ENCODE data around the gene SGPP1.
"Not testable (repeated sequence)": the region's sequence is repeated elsewhere in the genome, so short reads cannot be mapped to it uniquely, and the experiment has no call there.

The SGPP1 gene

DNA sequence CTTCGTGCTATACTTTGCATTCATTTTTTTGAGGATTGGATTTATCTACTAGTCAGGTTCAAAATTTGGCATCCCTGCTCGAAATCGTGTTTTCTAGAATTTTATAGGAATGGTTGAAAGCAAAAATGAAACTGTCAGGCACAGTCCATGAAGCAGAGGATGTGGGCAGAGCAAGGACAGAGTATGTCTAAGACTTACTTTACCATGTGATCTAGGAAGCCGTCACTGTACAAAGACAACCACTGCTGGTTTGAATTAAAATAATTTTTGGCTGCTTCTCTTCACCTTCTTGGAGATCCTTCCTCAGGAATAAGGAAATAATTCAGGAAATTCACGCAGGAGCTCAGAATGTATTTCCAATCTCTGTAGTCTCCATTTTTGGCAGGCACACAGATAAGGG lies 31.6 kb upstream of the SGPP1 start:
- Histone ChIP-seq H3K36me3 (ENCODE audit: control insufficient read depth in 2 of 2, insufficient read depth in 2 of 2, low read length in 2 of 2) (no peaks in the 10 kb centered on the region), H3K27me3 (ENCODE audit: control insufficient read depth in 2 of 2, insufficient read depth in 2 of 2, low read length in 2 of 2) (no peaks in the 10 kb centered on the region), H3K9me3 (ENCODE audit: control insufficient read depth in 2 of 2, low read length in 2 of 2) (no peaks in the 10 kb centered on the region), H3K4me3 (ENCODE audit: low read length in 2 of 2) (peak overlapping the region; percentile 3 to 54), H3K27ac (ENCODE audit: low read depth in 2 of 2, low read length in 2 of 2) (peak overlapping the region; percentile 55 to 56), H3K4me1 (ENCODE audit: control insufficient read depth in 2 of 2, insufficient read depth in 2 of 2, low read length in 2 of 2) (peaks cover 0 to 2% of the 10 kb centered on the region in 2 donors), H3K9ac (ENCODE audit: low read depth in 1 of 2, low read length in 2 of 2) (no peak overlapping the region)

DNA sequence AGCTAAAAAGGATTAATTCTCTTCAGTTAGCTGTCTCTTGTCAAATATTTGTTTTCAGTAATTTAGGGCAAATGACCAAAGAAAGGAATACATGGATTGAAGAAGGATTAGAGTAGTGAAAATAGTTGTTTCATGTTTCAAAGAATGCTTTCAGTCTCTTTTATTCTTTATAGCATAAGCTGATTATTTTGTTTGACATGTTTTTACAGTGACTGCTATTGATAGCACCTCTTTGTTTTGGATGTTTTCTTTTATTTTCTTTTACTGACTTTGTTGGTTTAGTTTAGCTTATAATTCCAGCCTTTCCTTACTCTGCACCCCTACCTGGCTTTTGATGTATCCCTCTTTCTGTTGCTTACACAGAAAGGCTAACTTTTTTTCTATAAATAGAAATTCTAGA lies 29.3 kb upstream of the SGPP1 start:
- Histone ChIP-seq H3K4me3 (ENCODE audit: low read length in 2 of 2) (no peak overlapping the region), H3K4me1 (ENCODE audit: control insufficient read depth in 2 of 2, insufficient read depth in 2 of 2, low read length in 2 of 2) (peaks cover 0 to 7% of the 10 kb centered on the region in 2 donors), H3K36me3 (ENCODE audit: control insufficient read depth in 2 of 2, insufficient read depth in 2 of 2, low read length in 2 of 2) (no peaks in the 10 kb centered on the region), H3K9ac (ENCODE audit: low read depth in 1 of 2, low read length in 2 of 2) (no peak overlapping the region), H3K27ac (ENCODE audit: low read depth in 2 of 2, low read length in 2 of 2) (no peak overlapping the region), H3K27me3 (ENCODE audit: control insufficient read depth in 2 of 2, insufficient read depth in 2 of 2, low read length in 2 of 2) (no peaks in the 10 kb centered on the region), H3K9me3 (ENCODE audit: control insufficient read depth in 2 of 2, low read length in 2 of 2) (no peaks in the 10 kb centered on the region)

DNA sequence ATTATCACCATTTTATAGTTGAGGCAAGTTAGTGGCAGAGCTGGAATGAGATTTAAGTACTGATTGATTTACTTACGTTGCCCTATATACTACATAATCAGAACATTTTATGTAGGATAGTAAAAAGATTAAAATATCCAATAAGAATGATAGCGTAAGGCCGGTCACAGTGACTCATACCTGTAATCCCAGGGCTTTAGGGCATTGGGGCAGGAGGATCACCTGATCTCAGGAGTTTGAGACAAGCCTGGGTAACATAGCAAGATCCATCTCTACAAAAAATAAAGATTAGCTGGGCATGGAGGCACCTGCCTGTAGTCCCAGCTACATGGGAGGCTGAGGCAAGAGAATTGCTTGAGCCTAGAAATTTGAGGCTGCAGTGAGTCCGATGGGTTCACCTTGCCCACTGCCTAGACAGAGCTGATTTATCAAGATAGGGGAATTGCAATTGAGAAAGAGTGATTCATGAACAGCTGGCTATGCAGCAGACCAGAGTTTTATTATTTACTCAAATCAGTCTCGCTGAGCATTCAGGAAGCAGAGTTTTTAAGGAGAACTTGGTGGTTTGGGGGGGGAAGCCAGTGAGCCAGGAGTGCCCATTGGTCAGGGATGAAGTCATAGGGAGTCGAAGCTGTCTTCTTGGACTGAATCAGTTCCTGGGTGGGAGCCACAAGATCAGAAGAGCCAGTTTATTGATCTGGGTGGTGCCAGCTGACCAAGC lies 24.7 kb upstream of the SGPP1 start:
- Histone ChIP-seq H3K4me3 (ENCODE audit: low read length in 2 of 2) (peak overlapping the region in 1 of 2 donors; percentile 7), H3K27me3 (ENCODE audit: control insufficient read depth in 2 of 2, insufficient read depth in 2 of 2, low read length in 2 of 2) (no peaks in the 10 kb centered on the region), H3K9ac (ENCODE audit: low read depth in 1 of 2, low read length in 2 of 2) (no peak overlapping the region), H3K36me3 (ENCODE audit: control insufficient read depth in 2 of 2, insufficient read depth in 2 of 2, low read length in 2 of 2) (no peaks in the 10 kb centered on the region), H3K27ac (ENCODE audit: low read depth in 2 of 2, low read length in 2 of 2) (peak overlapping the region in 1 of 2 donors; percentile 7), H3K4me1 (ENCODE audit: control insufficient read depth in 2 of 2, insufficient read depth in 2 of 2, low read length in 2 of 2) (peaks cover 4% of the 10 kb centered on the region in 2 donors), H3K9me3 (ENCODE audit: control insufficient read depth in 2 of 2, low read length in 2 of 2) (no peaks in the 10 kb centered on the region)

DNA sequence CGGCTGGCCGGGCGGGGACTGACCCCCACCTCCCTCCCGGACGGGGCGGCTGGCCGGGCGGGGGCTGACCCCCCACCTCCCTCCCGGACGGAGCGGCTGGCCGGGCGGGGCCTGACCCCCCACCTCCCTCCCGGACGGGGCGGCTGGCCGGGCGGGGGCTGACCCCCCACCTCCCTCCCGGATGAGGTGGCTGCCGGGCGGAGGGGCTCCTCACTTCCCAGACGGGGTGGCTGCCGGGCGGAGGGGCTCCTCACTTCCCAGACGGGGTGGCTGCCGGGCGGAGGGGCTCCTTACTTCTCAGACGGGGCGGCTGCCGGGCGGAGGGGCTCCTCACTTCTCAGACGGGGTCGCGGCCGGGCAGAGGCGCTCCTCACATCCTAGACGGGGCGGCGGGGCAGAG lies 23.2 kb upstream of the SGPP1 start:
- not testable (repeated sequence) for H3K9me3 ChIP-seq (ENCODE audit: control insufficient read depth in 2 of 2, low read length in 2 of 2); H3K27me3 ChIP-seq (ENCODE audit: control insufficient read depth in 2 of 2, insufficient read depth in 2 of 2, low read length in 2 of 2); H3K4me3 ChIP-seq (ENCODE audit: low read length in 2 of 2); H3K27ac ChIP-seq (ENCODE audit: low read depth in 2 of 2, low read length in 2 of 2); H3K4me1 ChIP-seq (ENCODE audit: control insufficient read depth in 2 of 2, insufficient read depth in 2 of 2, low read length in 2 of 2); H3K9ac ChIP-seq (ENCODE audit: low read depth in 1 of 2, low read length in 2 of 2); H3K36me3 ChIP-seq (ENCODE audit: control insufficient read depth in 2 of 2, insufficient read depth in 2 of 2, low read length in 2 of 2)

DNA sequence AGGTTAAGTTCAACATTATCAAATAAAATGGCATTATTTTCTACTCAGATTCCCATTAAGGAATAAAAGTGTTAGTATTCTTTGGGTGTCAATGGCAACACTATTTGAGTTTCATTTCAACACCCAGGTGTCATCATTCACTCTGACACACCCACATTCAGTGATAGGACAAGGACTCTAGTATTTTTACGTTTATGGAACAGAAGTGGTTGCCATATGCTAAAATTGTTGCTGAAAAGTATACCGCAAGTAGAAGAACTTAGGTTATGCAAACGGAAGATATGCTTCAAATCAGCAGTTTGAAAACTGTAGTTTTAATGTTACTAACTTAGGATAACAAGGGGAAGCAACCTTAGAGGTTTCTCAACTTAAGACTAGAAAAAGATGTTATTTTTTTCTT lies 20.0 kb upstream of the SGPP1 start:
- Histone ChIP-seq H3K9me3 (ENCODE audit: control insufficient read depth in 2 of 2, low read length in 2 of 2) (no peaks in the 10 kb centered on the region), H3K4me1 (ENCODE audit: control insufficient read depth in 2 of 2, insufficient read depth in 2 of 2, low read length in 2 of 2) (peaks cover 4% of the 10 kb centered on the region in 2 donors), H3K9ac (ENCODE audit: low read depth in 1 of 2, low read length in 2 of 2) (no peak overlapping the region), H3K27me3 (ENCODE audit: control insufficient read depth in 2 of 2, insufficient read depth in 2 of 2, low read length in 2 of 2) (no peaks in the 10 kb centered on the region), H3K4me3 (ENCODE audit: low read length in 2 of 2) (no peak overlapping the region), H3K36me3 (ENCODE audit: control insufficient read depth in 2 of 2, insufficient read depth in 2 of 2, low read length in 2 of 2) (no peaks in the 10 kb centered on the region), H3K27ac (ENCODE audit: low read depth in 2 of 2, low read length in 2 of 2) (no peak overlapping the region)

DNA sequence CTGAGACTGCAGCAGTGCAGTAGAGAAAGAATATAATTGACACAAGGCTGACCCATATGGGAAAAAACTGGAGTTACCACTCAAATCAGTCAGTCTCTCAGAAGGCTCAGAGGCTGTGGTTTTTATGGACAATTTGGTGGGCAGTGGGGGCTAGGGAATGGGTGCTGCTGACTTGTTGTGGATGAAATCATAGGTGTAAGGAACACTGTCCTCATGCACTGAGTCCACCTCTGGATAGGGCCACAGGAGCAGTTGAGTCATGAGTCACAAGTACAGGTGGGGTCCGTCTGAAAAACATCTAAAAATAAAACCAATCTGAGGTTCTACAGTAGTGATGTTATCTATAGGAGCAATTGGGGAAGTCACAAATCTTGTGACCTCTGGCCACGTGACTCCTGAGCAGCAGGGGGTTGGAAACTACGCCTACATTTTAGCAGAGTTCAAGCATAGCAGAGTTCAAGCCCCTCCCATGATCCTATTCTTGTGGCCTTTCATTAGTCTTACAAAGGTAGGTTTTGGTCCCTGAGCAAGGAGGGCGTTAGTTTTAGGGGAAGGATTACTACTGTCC lies 18.1 kb upstream of the SGPP1 start:
- no peaks in the 10 kb centered on the region for H3K36me3 ChIP-seq (ENCODE audit: control insufficient read depth in 2 of 2, insufficient read depth in 2 of 2, low read length in 2 of 2)
- H3K27ac ChIP-seq (ENCODE audit: low read depth in 2 of 2, low read length in 2 of 2), result no peak overlapping the region
- no peak overlapping the region for H3K9ac ChIP-seq (ENCODE audit: low read depth in 1 of 2, low read length in 2 of 2)
- peaks cover 0 to 4% of the 10 kb centered on the region in 2 donors for H3K4me1 ChIP-seq (ENCODE audit: control insufficient read depth in 2 of 2, insufficient read depth in 2 of 2, low read length in 2 of 2)
- no peak overlapping the region for H3K4me3 ChIP-seq (ENCODE audit: low read length in 2 of 2)
- H3K27me3 ChIP-seq (ENCODE audit: control insufficient read depth in 2 of 2, insufficient read depth in 2 of 2, low read length in 2 of 2), result no peaks in the 10 kb centered on the region
- no peaks in the 10 kb centered on the region for H3K9me3 ChIP-seq (ENCODE audit: control insufficient read depth in 2 of 2, low read length in 2 of 2)

DNA sequence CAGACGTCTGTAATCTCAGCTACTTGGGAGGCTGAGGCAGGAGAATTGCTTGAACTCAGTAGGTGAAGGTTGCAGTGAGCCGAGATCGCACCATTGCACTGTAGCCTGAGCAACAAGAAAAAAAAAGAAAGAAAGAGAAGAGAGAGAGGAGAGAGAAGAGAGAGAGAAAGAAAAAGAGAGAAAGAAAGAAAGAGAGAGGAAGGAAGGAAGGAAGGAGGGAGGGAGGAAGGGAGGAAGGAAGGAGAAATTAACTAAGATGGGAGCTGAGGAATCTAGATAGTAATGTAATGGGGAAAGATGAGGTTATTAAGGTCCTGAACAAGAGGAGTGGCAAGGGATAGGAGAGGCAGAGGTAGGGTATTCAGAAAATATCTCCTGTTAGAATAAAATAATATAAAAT lies 17.4 kb upstream of the SGPP1 start:
- peaks cover 0 to 4% of the 10 kb centered on the region in 2 donors for H3K4me1 ChIP-seq (ENCODE audit: control insufficient read depth in 2 of 2, insufficient read depth in 2 of 2, low read length in 2 of 2)
- H3K27ac ChIP-seq (ENCODE audit: low read depth in 2 of 2, low read length in 2 of 2), result no peak overlapping the region
- no peak overlapping the region for H3K9ac ChIP-seq (ENCODE audit: low read depth in 1 of 2, low read length in 2 of 2)
- H3K27me3 ChIP-seq (ENCODE audit: control insufficient read depth in 2 of 2, insufficient read depth in 2 of 2, low read length in 2 of 2), result no peaks in the 10 kb centered on the region
- no peak overlapping the region for H3K4me3 ChIP-seq (ENCODE audit: low read length in 2 of 2)
- no peaks in the 10 kb centered on the region for H3K9me3 ChIP-seq (ENCODE audit: control insufficient read depth in 2 of 2, low read length in 2 of 2)
- no peaks in the 10 kb centered on the region for H3K36me3 ChIP-seq (ENCODE audit: control insufficient read depth in 2 of 2, insufficient read depth in 2 of 2, low read length in 2 of 2)

DNA sequence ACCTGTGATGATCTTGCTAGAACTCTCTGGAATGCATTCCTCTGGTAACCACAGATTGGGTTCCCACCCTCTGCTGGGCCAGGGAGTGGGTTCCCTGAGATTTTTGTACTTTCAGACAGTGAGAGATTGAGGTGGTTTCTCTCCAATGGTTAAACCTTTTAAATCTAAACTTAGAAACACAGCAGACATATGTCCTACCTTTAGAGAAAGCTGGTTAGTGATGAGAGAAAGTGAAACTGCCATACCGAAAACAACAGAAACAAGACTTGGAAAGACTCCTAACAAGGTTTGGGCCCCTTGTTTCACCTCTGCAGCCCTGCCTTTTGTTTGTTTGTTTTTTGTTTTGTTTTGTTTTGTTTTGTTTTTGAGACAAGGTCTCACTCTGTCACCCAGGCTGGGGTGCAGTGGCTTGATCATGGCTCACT lies 9.7 kb upstream of the SGPP1 start:
- H3K9me3 ChIP-seq (ENCODE audit: control insufficient read depth in 2 of 2, low read length in 2 of 2), result no peaks in the 10 kb centered on the region
- H3K27me3 ChIP-seq (ENCODE audit: control insufficient read depth in 2 of 2, insufficient read depth in 2 of 2, low read length in 2 of 2), result no peaks in the 10 kb centered on the region
- H3K9ac ChIP-seq (ENCODE audit: low read depth in 1 of 2, low read length in 2 of 2), result no peak overlapping the region
- no peaks in the 10 kb centered on the region for H3K4me1 ChIP-seq (ENCODE audit: control insufficient read depth in 2 of 2, insufficient read depth in 2 of 2, low read length in 2 of 2)
- H3K27ac ChIP-seq (ENCODE audit: low read depth in 2 of 2, low read length in 2 of 2), result no peak overlapping the region
- H3K36me3 ChIP-seq (ENCODE audit: control insufficient read depth in 2 of 2, insufficient read depth in 2 of 2, low read length in 2 of 2), result no peaks in the 10 kb centered on the region
- H3K4me3 ChIP-seq (ENCODE audit: low read length in 2 of 2), result no peak overlapping the region

DNA sequence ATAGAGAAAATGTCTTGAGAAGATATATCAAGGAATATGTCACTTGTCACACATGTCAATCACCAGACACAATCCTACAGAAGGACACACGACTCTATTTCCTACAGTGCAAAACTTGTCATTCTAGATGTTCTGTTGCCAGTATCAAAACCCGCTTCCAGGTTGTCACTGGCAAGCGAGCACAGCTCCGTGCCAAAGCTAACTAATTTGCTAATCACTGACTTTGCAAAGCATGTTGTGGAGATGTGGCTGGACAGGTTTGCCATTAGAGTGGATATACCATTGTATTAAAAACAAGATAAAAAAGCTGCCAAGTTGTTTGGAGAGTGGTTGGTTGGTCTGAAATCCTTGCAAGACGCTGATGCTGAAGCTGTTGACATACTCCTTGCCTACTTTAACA lies 7.9 kb upstream of the SGPP1 start:
- Histone ChIP-seq H3K27ac (ENCODE audit: low read depth in 2 of 2, low read length in 2 of 2) (no peak overlapping the region), H3K9me3 (ENCODE audit: control insufficient read depth in 2 of 2, low read length in 2 of 2) (no peaks in the 10 kb centered on the region), H3K36me3 (ENCODE audit: control insufficient read depth in 2 of 2, insufficient read depth in 2 of 2, low read length in 2 of 2) (no peaks in the 10 kb centered on the region), H3K27me3 (ENCODE audit: control insufficient read depth in 2 of 2, insufficient read depth in 2 of 2, low read length in 2 of 2) (no peaks in the 10 kb centered on the region), H3K9ac (ENCODE audit: low read depth in 1 of 2, low read length in 2 of 2) (no peak overlapping the region), H3K4me3 (ENCODE audit: low read length in 2 of 2) (no peak overlapping the region), H3K4me1 (ENCODE audit: control insufficient read depth in 2 of 2, insufficient read depth in 2 of 2, low read length in 2 of 2) (no peaks in the 10 kb centered on the region)

DNA sequence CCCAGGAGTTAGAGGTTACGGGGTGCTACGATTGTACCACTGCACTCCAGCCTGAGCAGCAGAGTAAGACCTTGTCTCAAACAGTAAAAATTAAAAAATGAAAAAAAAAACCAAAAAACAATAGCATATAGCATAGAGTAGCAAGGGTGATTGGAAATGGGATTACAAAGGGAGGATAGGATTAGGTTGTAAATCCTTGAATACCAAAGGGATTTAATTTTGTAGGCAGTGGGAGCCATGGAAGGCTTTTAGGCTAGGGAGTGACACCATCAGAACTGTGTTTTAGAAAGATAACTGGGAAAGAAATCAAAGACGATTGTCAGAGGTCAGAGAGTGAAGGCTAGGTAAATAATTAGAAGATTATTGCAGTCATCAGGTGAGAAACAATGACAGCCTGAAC lies 2.8 kb upstream of the SGPP1 start:
- Histone ChIP-seq H3K4me1 (ENCODE audit: control insufficient read depth in 2 of 2, insufficient read depth in 2 of 2, low read length in 2 of 2) (peaks cover 14 to 16% of the 10 kb centered on the region in 2 donors), H3K4me3 (ENCODE audit: low read length in 2 of 2) (no peak overlapping the region), H3K9me3 (ENCODE audit: control insufficient read depth in 2 of 2, low read length in 2 of 2) (no peaks in the 10 kb centered on the region), H3K36me3 (ENCODE audit: control insufficient read depth in 2 of 2, insufficient read depth in 2 of 2, low read length in 2 of 2) (no peaks in the 10 kb centered on the region), H3K27me3 (ENCODE audit: control insufficient read depth in 2 of 2, insufficient read depth in 2 of 2, low read length in 2 of 2) (no peaks in the 10 kb centered on the region), H3K27ac (ENCODE audit: low read depth in 2 of 2, low read length in 2 of 2) (no peak overlapping the region), H3K9ac (ENCODE audit: low read depth in 1 of 2, low read length in 2 of 2) (no peak overlapping the region)

Data from mucosa of rectum (tissue), 2 donors.